Measurements from ENCODE around the gene VAMP1. TPM values are rescaled to one million over a fixed set of nuclear protein-coding genes. Genes with fewer than 3 reads are reported as not detected.

Gene VAMP1
- total and polyA plus RNA-seq, 2 experiments from 2014 or later: 13.9 to 16.1 TPM

- H3K4me3 ChIP-seq: no peak overlapping the region
- no peak overlapping the region for H3K4me3 Mint-ChIP-seq
- H3K4me1 ChIP-seq (ENCODE audit: insufficient read depth): no peaks in the 10 kb centered on the region
- no peaks in the 10 kb centered on the region; the same call in 1 of the 2 replicates for H3F3A ChIP-seq (replicated peaks; ENCODE audit: low read depth)
- no peaks in the 10 kb centered on the region for H3K9me2 ChIP-seq (ENCODE audit: insufficient read depth)
- DNase-seq (ENCODE audit: low spot score) (no peak), ATAC-seq (no peak)
- H2AFZ ChIP-seq: no peak overlapping the region
- no peak overlapping the region for H3K27ac ChIP-seq (ENCODE audit: low read depth)
- H3K36me3 Mint-ChIP-seq (ENCODE audit: low read depth): no peaks in the 10 kb centered on the region
- H3K4me2 ChIP-seq: no peak overlapping the region
- H3K79me2 ChIP-seq (replicated peaks; ENCODE audit: insufficient read depth): no peaks in the 10 kb centered on the region
- H4K20me1 ChIP-seq (replicated peaks; ENCODE audit: insufficient read depth): no peaks in the 10 kb centered on the region
- no peaks in the 10 kb centered on the region for H3K36me3 ChIP-seq (ENCODE audit: insufficient read depth)
- H3K27ac Mint-ChIP-seq: no peak overlapping the region
- H3K9me3 Mint-ChIP-seq: no peaks in the 10 kb centered on the region
- peaks cover 17% of the 10 kb centered on the region for H3K4me1 Mint-ChIP-seq
- no peaks in the 10 kb centered on the region for H3K27me3 ChIP-seq (ENCODE audit: insufficient read depth)
- TF ChIP-seq CTCF (conservative IDR thresholded peaks at IDR 0.05; ENCODE audit: low read depth in 2 of 2) (no peak), CREB1 (CRISPR knock-in tag; IDR thresholded peaks at IDR 0.05; ENCODE audit: low read depth) (no peak), ETS1 (IDR thresholded peaks at IDR 0.05) (no peak), REST (IDR thresholded peaks at IDR 0.05; ENCODE audit: unreplicated experiment) (no peak), POLR2AphosphoS5 (IDR thresholded peaks at IDR 0.05; ENCODE audit: low read depth) (no peak), ZNF114 (CRISPR knock-in tag; IDR thresholded peaks at IDR 0.05) (no peak), EZH2phosphoT487 (IDR thresholded peaks at IDR 0.05; ENCODE audit: unreplicated experiment) (no peak), ZNF331 (CRISPR knock-in tag; IDR thresholded peaks at IDR 0.05; ENCODE audit: low read depth) (no peak), EZH2 (IDR thresholded peaks at IDR 0.05; ENCODE audit: low read depth, unreplicated experiment) (no peak), ZNF462 (CRISPR knock-in tag; IDR thresholded peaks at IDR 0.05) (no peak), STAT1 (IDR thresholded peaks at IDR 0.05; ENCODE audit: unreplicated experiment) (no peak), NANOG (IDR thresholded peaks at IDR 0.05; ENCODE audit: borderline replicate concordance) (no peak), JUNB (IDR thresholded peaks at IDR 0.05; ENCODE audit: unreplicated experiment) (no peak)
- H3K27me3 Mint-ChIP-seq (ENCODE audit: insufficient read depth, low read depth, poor library complexity): peaks cover 14% of the 10 kb centered on the region
These were observed 30.1 kb downstream of the VAMP1 start for GRCh38 chr12:6440391-6440790.

All from GM23338 (cell line).